Measurements from ENCODE around the gene DAAM2. TPM values are rescaled to one million over a fixed set of nuclear protein-coding genes. Genes with fewer than 3 reads are reported as not detected.
A peak's percentile ranks its signal among the peaks of the same experiment; 100 is the strongest.

The DAAM2 gene
- total RNA-seq, 4 donors from 2014 or later, result 15.7 to 31.6 (median 20.7) TPM

- WGBS, 2 donors (ENCODE audit: low coverage in 1 of 2), result 66% methylated on average over 5 of the region's 5 CpGs; no CpG with 5 or more reads in 1 of the 2 donors
- DNase-seq, result no peak
- H3K27ac ChIP-seq, result peak overlapping the region; percentile 84 to 92 (median 87)
- in situ Hi-C loops (cut with MboI; ENCODE audit: low pct_ligation_motif_present in 1 of 4, low pct_unique_long_range_greater_than_20kb in 1 of 4, low sequenced_read_pairs in 3 of 4) (no loop called here), intact Hi-C loops (cut with DNase I; ENCODE audit: low total_unique reads) (loop anchor here (5.0 kb wide), 1 partner anchor 682 kb away; no protein-coding TSS in a partner anchor)
- TF ChIP-seq CTCF (IDR thresholded peaks at IDR 0.05) (no peak), EP300 (IDR thresholded peaks at IDR 0.05; ENCODE audit: low read depth) (no peak), POLR2A (IDR thresholded peaks at IDR 0.05) (no peak), POLR2AphosphoS5 (IDR thresholded peaks at IDR 0.05) (no peak)
- peak overlapping the region in 2 of 4 donors; percentile 55 to 79 for H3K4me3 ChIP-seq
- H3K36me3 ChIP-seq, result no peaks in the 10 kb centered on the region
- peaks cover 39% of the 10 kb centered on the region for H3K27me3 ChIP-seq
- peaks cover 5 to 19% (median 13%) of the 10 kb centered on the region in 4 donors for H3K4me1 ChIP-seq
- H3K9me3 ChIP-seq, result no peaks in the 10 kb centered on the region
Measured at GRCh38 chr6:39794231-39794630, 2.1 kb downstream of the DAAM2 start.

DNA sequence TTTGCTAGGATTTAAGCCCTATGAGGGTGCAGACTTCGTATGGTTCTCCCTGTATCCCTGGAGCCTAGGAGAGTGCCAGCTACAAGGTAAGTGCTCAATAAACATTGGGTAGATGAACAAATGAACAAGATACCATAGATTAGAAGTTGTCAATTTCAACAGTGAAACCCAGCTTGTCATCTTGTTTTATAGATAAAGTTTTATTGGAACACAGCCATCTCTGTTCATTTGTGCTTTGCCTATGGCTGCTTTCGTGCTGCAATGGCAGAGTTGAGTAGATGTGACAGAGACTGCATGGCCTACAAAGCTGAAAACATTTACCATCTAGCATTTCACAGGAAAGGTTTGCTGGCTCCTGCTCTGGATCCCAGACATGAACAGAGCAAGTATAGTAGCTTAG lies 5.6 kb downstream of the DAAM2 start:
- Histone ChIP-seq H3K9me3 (no peaks in the 10 kb centered on the region), H3K4me1 (peaks cover 0 to 1% (median under 1%) of the 10 kb centered on the region in 4 donors), H3K27me3 (peaks cover 23% of the 10 kb centered on the region), H3K4me3 (no peak overlapping the region), H3K36me3 (no peaks in the 10 kb centered on the region), H3K27ac (no peak overlapping the region)
- no peak for DNase-seq
- intact Hi-C loops (cut with DNase I; ENCODE audit: low total_unique reads) (no loop called here), in situ Hi-C loops (cut with MboI; ENCODE audit: low pct_ligation_motif_present in 1 of 4, low pct_unique_long_range_greater_than_20kb in 1 of 4, low sequenced_read_pairs in 3 of 4) (no loop called here)
- no peak for TF ChIP-seq POLR2AphosphoS5 (IDR thresholded peaks at IDR 0.05)
- TF ChIP-seq CTCF (IDR thresholded peaks at IDR 0.05), result no peak
- TF ChIP-seq POLR2A (IDR thresholded peaks at IDR 0.05), result no peak
- WGBS, 2 donors (ENCODE audit: low coverage in 1 of 2), result 60 to 76% methylated on average over 1 to 2 of the region's 2 CpGs

DNA sequence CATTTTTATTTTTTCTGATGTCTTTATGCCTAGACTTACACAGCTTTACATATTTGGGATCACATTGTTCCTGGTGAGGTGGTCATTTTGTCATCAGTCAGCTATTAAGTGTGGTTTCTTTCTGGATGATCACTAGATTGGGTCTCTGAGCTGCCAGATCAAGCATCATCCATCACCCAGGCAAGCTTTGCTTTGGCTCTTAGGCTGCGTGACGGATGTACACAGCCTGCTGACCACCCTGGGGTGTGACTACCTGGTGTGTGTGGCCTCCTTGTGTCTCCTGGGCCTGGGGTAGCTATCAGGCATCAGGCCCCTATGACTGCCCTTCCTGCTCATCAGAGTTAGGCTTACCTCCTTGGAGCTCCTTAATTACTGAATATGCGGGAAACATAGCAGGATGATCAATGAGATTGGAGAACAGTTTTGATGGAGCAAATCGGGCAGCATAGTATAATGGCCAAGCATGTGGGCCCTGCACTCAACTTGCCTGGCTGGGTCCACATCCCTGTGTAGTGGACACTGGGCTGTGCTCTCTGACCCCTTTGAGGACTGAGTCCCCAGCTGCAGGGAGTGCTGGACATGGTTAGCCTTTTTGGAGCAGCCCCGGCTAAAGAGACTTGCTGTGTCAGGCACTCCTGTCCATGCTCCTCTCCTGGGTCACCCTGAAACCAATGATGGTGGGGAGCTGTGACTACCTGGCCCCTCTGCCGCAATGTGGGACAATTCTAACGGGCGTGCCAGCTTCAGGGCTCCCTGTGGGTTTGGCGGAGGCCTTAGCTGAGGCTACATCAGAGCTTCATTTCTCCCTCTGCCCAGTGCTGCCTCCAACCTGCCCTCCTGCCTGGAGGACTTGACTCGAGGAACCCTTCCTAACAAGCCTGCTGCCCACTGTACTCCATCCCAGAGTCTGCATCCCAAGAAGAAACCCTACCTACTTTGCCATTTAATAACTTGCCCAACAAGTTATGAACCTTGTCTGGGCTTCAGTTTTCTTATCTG lies 8.2 kb downstream of the DAAM2 start:
- intact Hi-C loops (cut with DNase I; ENCODE audit: low total_unique reads), result no loop called here
- H3K36me3 ChIP-seq, result no peaks in the 10 kb centered on the region
- no peak overlapping the region for H3K27ac ChIP-seq
- TF ChIP-seq POLR2A (IDR thresholded peaks at IDR 0.05) (no peak), EP300 (IDR thresholded peaks at IDR 0.05; ENCODE audit: low read depth) (no peak)
- no peak overlapping the region for H3K4me3 ChIP-seq
- no peaks in the 10 kb centered on the region for H3K9me3 ChIP-seq
- no peak for DNase-seq
- peaks cover under 1% of the 10 kb centered on the region for H3K27me3 ChIP-seq
- 92 to 100% methylated on average over 1 to 9 of the region's 10 CpGs for WGBS, 2 donors (ENCODE audit: low coverage in 1 of 2)
- H3K4me1 ChIP-seq, result peaks cover 0 to 11% (median 2%) of the 10 kb centered on the region in 4 donors
- in situ Hi-C loops (cut with MboI; ENCODE audit: low pct_ligation_motif_present in 1 of 4, low pct_unique_long_range_greater_than_20kb in 1 of 4, low sequenced_read_pairs in 3 of 4), result no loop called here

GRCh38 chr6:39801456-39802251 lies 9.5 kb downstream of the DAAM2 start:
- WGBS, 2 donors (ENCODE audit: low coverage in 1 of 2), result 63 to 75% methylated on average over 2 to 11 of the region's 11 CpGs
- Histone ChIP-seq H3K27me3 (no peaks in the 10 kb centered on the region), H3K4me1 (peaks cover 0 to 11% (median 2%) of the 10 kb centered on the region in 4 donors), H3K36me3 (no peaks in the 10 kb centered on the region), H3K4me3 (no peak overlapping the region), H3K9me3 (no peaks in the 10 kb centered on the region), H3K27ac (no peak overlapping the region)
- intact Hi-C loops (cut with DNase I; ENCODE audit: low total_unique reads), result no loop called here
- TF ChIP-seq EP300 (IDR thresholded peaks at IDR 0.05; ENCODE audit: low read depth) (no peak), CTCF (IDR thresholded peaks at IDR 0.05) (no peak), POLR2A (IDR thresholded peaks at IDR 0.05) (no peak), POLR2AphosphoS5 (IDR thresholded peaks at IDR 0.05) (no peak)
- no peak for DNase-seq
- in situ Hi-C loops (cut with MboI; ENCODE audit: low pct_ligation_motif_present in 1 of 4, low pct_unique_long_range_greater_than_20kb in 1 of 4, low sequenced_read_pairs in 3 of 4), result no loop called here
